HG03457 (cell line): ENCODE data around the gene CACNB4.

ENCODE experiments used
- ATAC-seq: cut with Tn5 transposase; IDR thresholded peaks from one replicate; pipeline ENCODE4 v1.9.1; 2021; ENCODE audit warnings: moderate number of reproducible peaks; ENCODE audit not compliant: unreplicated experiment

CACNB4 gene

DNA sequence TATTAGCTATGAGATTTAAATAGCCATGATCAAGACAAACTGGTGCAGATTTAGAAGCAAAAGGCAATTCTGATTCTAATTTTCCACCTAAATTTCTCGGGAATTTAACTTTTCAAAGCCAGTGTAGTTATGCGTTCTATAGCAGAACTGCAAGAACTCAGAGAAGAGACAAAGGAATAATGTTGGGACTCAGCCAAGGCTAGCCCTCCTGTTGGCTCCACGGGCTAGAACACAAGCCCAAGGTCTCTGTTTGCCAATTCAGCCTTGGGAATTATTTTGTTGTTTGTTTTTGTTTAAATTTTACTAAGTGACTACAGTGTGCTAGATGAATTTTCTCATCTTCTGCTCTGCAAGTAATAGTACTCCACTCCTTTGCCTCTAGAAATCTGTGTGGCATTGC, 121.2 kb downstream of the CACNB4 start:
- ATAC-seq, result no peak

GRCh38 chr2:151976945-151977353, 121.9 kb downstream of the CACNB4 start:
- ATAC-seq, result peak; percentile 77

- ATAC-seq, result no peak
Observed at GRCh38 chr2:151975460-151976414, 123.1 kb downstream of the CACNB4 start.

DNA sequence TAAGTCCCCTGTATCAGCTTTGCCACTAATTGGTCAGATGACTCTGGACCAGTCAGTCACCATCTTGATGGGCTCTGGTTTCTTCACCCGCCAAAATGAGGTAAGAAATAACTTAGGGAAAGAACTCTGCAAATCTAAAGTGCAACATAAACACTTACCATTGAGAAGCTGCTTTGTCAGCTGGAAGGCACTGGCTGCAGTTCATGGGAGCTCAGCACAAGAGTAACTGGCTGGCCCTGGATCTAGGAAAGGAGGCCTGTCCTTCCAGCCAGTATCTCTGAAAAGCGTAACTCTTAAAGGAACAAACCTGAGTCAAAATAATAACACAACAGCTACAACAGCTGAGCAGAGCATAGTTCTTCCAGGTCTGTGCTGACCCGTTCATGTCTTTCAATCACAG, 123.9 kb downstream of the CACNB4 start:
- no peak for ATAC-seq

GRCh38 chr2:151973901-151974199, 125.0 kb downstream of the CACNB4 start:
- no peak for ATAC-seq

GRCh38 chr2:151973013-151973900, 125.6 kb downstream of the CACNB4 start:
- no peak for ATAC-seq

DNA sequence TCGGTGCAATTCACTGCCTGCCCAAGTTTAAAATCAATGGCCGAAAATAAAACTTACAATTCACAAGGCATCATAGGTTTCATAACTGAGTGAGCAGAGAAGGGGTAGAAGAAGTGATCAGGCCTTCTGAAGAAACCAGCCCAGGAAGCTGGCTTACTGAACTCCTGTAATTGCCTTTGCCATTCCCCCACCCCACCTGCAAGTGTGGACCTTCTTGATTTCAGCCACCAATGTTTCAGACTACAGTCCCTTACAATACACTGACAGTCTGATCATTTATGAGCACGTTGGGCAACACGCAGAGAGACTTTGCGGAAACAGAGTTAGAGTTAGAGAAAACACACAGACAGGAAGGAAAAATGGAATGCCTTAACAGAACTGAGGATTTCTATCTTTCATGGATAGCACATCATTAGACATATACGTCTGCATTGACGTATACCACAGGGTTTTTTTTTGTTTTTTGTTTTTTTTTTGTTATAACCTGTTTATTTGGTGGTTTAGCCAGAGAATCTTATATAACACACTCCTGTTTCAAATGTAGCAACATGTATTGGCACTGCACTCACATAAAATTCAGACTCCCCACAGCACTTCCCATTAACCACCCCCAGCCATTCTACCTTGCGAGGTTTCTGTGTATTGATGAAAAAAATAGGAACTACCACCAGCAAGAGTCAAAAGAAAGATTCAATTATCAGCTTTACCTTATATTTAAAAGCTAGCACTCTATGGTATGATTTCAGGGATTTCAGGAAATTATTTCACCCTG, 126.4 kb downstream of the CACNB4 start:
- no peak for ATAC-seq

- no peak for ATAC-seq
Observed at GRCh38 chr2:151971301-151972051, 127.4 kb downstream of the CACNB4 start.

DNA sequence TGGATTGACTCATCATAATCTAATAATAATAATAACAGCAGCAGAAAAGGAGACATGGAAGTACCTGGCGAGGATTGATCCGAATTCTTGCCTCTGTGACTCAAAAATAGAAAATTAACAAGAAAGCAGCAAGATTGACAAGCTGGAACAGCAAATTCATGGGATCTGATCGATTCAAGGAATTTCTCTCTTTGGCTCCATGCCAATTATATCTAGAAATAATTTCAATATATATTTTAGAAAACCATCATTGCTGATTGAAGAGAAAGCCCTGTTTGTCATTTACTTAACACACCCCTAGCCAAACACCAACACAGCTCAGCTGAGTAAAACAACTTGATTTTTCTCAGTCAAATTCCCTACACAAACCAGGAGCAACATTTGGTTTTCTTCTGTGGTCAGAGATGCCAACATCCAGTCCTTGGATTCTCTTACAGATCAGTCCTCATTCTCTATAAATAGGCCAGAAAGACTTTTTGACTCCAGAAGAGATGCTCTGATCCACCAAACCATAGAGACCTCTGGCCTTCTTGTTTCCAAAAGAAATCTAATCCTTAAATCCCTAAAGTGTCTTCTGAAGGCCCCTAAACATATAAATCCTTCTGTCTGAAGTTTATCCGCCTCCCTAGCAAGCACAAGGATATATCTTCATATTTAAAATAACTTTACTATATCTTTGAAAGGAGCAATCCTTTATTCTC, 129.9 kb downstream of the CACNB4 start:
- no peak for ATAC-seq

GRCh38 chr2:151967829-151968722, 130.8 kb downstream of the CACNB4 start:
- ATAC-seq, result no peak

GRCh38 chr2:151965884-151966283, 133.0 kb downstream of the CACNB4 start:
- no peak for ATAC-seq

DNA sequence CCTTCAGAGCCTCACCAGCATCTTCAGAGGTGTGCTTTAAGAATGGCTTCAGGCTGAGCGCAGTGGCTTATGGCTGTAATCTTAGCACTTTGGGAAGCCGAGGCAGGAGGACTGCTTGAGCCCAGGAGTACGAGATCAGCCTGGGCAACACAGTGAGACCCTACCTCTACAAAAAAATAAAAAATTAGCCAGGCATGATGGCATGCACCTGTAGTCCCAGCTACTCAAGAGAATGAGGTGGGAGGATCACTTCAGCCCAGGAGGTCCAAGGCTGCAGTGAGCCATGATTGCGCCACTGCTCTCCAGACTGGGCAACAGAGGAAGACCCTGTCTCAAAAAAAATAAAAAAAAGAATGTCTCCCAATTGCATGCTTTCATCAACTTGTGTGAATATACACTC, 137.3 kb downstream of the CACNB4 start:
- no peak for ATAC-seq

GRCh38 chr2:151959238-151959637, 139.6 kb downstream of the CACNB4 start:
- ATAC-seq, result no peak

GRCh38 chr2:151953467-151953866, 145.4 kb downstream of the CACNB4 start:
- no peak for ATAC-seq

DNA sequence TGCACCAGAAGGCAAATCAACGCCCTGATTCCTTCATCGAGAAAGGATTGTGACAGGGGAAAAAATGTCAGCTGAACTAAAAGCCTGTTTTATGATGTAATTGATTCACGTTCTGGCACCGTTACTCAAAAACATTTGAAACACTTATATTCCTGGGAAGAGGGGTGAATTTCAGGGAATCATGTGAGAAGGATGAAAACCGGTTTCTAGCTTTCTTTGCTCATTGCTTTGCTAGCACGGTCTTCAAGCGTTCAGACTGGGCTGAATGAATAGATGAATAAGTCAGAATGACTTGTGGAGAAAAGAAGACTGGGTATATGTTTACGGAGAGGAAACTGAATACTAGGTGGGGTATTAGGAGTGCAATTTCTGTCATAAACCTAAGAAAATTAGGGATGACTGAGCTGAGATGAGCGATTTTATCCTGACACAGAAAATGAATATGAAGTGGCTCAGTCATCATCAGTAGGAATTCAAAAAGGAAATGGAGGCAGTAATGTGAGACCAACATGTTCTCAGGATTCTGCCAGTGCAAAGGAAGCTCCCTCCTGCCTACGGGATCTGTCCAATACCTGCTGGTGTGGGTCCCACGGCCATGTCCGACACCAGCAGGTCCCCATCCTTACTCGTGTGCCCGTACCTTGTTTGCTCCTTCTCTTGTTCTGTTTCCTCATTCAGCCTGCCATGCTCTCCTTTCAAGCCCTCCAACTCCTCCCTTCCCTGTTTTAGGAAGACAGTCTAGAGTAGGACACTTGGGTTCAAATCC, 146.0 kb downstream of the CACNB4 start:
- no peak for ATAC-seq

- no peak for ATAC-seq
Observed at GRCh38 chr2:151947813-151948165, 151.1 kb downstream of the CACNB4 start.

DNA sequence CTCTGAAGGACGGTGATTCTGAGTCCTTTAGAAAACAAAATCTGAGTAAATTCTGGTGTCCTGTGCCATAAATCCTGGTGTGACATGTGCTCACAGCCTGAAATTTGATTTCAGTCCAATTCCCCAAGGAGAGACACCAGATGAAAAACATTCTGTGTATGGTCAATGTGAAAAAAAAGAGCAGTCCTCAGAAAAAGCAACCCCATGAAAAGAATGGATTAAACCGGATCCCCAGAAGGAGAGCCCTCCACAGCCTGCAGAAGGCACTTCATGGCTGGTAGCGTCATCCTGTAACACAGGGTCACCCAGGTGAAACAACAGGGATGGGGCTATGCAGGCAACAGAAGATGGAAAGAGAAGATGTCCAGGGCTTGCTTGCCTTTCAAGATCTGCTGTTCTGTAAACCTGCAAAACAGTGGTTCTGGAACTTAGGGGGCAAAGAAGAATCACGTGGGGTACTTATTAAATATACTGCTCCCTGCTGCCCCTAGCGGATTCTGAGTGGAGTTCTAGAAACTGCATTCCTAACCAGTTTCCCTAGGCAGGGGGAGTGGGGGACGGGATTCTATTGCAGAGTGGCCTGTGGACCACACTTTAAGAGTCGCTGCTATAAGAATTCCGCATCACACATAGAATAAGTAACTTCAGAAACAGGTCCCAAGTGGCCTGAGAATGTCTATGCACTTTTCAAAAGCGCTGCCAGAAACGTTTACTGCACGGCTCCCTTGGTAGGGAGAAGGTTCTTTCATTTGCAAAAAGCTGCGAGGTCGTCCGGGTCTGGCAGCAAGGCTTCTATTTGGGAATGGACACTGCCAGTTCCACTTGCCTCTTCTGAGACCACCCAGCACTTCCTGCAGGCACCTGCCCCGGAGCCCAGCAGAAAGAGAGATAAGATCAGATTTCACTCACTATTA, 151.7 kb downstream of the CACNB4 start:
- peak; percentile 55 for ATAC-seq
